ENCODE results near the gene PARD3B.
"Not testable (repeated sequence)": the region's sequence is repeated elsewhere in the genome, so short reads cannot be mapped to it uniquely, and the experiment has no call there.

Gene PARD3B

GRCh38 chr2:204542982-204543608, 2.2 kb upstream of the PARD3B start:
- DNase-seq (ENCODE audit: low read depth) = no peak

GRCh38 chr2:204545861-204546735, 823 bp downstream of the PARD3B start:
- no peak for DNase-seq (ENCODE audit: low read depth)

GRCh38 chr2:204550751-204551511, 5.7 kb downstream of the PARD3B start:
- DNase-seq (ENCODE audit: low read depth) = no peak

GRCh38 chr2:204551512-204551863, 6.2 kb downstream of the PARD3B start:
- DNase-seq (ENCODE audit: low read depth) = no peak

- no peak for DNase-seq (ENCODE audit: low read depth)
Measured at GRCh38 chr2:204557604-204558003, 12.3 kb downstream of the PARD3B start.

- not testable (repeated sequence) for DNase-seq (ENCODE audit: low read depth)
Measured at GRCh38 chr2:204559358-204559757, 14.1 kb downstream of the PARD3B start.

GRCh38 chr2:204560902-204561301, 15.6 kb downstream of the PARD3B start:
- DNase-seq (ENCODE audit: low read depth) = no peak

- DNase-seq (ENCODE audit: low read depth) = no peak
Measured at GRCh38 chr2:204561771-204562170, 16.5 kb downstream of the PARD3B start.

GRCh38 chr2:204566439-204566838, 21.2 kb downstream of the PARD3B start:
- DNase-seq (ENCODE audit: low read depth) = no peak

GRCh38 chr2:204570421-204570820, 25.1 kb downstream of the PARD3B start:
- DNase-seq (ENCODE audit: low read depth) = no peak

GRCh38 chr2:204571041-204571440, 25.8 kb downstream of the PARD3B start:
- DNase-seq (ENCODE audit: low read depth) = no peak

GRCh38 chr2:204571911-204572310, 26.6 kb downstream of the PARD3B start:
- no peak for DNase-seq (ENCODE audit: low read depth)

- no peak for DNase-seq (ENCODE audit: low read depth)
Measured at GRCh38 chr2:204573221-204573620, 27.9 kb downstream of the PARD3B start.

GRCh38 chr2:204574486-204574885, 29.2 kb downstream of the PARD3B start:
- DNase-seq (ENCODE audit: low read depth) = no peak

GRCh38 chr2:204575463-204575862, 30.2 kb downstream of the PARD3B start:
- DNase-seq (ENCODE audit: low read depth) = no peak

- DNase-seq (ENCODE audit: low read depth) = no peak
Measured at GRCh38 chr2:204576362-204576979, 31.2 kb downstream of the PARD3B start.

- no peak for DNase-seq (ENCODE audit: low read depth)
Measured at GRCh38 chr2:204578928-204579598, 33.8 kb downstream of the PARD3B start.

- DNase-seq (ENCODE audit: low read depth) = no peak
Measured at GRCh38 chr2:204581946-204582345, 36.7 kb downstream of the PARD3B start.

- DNase-seq (ENCODE audit: low read depth) = no peak
Measured at GRCh38 chr2:204583773-204584172, 38.5 kb downstream of the PARD3B start.

GRCh38 chr2:204585930-204586329, 40.7 kb downstream of the PARD3B start:
- DNase-seq (ENCODE audit: low read depth) = no peak

- DNase-seq (ENCODE audit: low read depth) = no peak
Measured at GRCh38 chr2:204586444-204587180, 41.3 kb downstream of the PARD3B start.
